HepG2 (cell line): ENCODE measurements around the gene KIFC1. TPM values are rescaled to one million over a fixed set of nuclear protein-coding genes. Genes with fewer than 3 reads are reported as not detected.

ENCODE experiments used
- FOXM1 ChIP-seq: sonication (generic); formaldehyde crosslinking; IDR thresholded peaks from 2 replicates; pipeline ENCODE4 v1.5.0; 2020; ENCODE audit warnings: missing genetic modification reagents
- HMG20A ChIP-seq: IDR thresholded peaks from 2 replicates; pipeline ENCODE4 v1.6.1; 2016; ENCODE audit warnings: borderline replicate concordance
- HNRNPK ChIP-seq: fragments of 200-400 bp; formaldehyde crosslinking; IDR thresholded peaks from 2 replicates; pipeline ENCODE4 v1.6.1; 2018; ENCODE audit warnings: low read length, low read depth, moderate library complexity, mild to moderate bottlenecking; ENCODE audit not compliant: poor library complexity, severe bottlenecking
- HNRNPLL ChIP-seq: fragments of 200-400 bp; formaldehyde crosslinking; IDR thresholded peaks from 2 replicates; pipeline ENCODE4 v1.6.1; 2017; ENCODE audit warnings: mild to moderate bottlenecking, low read depth, low read length; ENCODE audit not compliant: poor library complexity, severe bottlenecking
- JUNB ChIP-seq: sonication (generic); formaldehyde crosslinking; IDR thresholded peaks from 2 replicates; pipeline ENCODE4 v1.8.0; 2022; ENCODE audit warnings: missing genetic modification reagents, mild to moderate bottlenecking, borderline replicate concordance
- MTF2 ChIP-seq: sonication (generic); formaldehyde crosslinking; IDR thresholded peaks from 2 replicates; pipeline ENCODE4 v1.5.0; 2020; ENCODE audit warnings: missing genetic modification reagents, borderline replicate concordance
- NFE2 ChIP-seq: sonication (generic); formaldehyde crosslinking; IDR thresholded peaks from 2 replicates; pipeline ENCODE4 v1.4.0; 2020; ENCODE audit warnings: missing genetic modification reagents
- RBAK ChIP-seq: sonication (generic); formaldehyde crosslinking; IDR thresholded peaks from 2 replicates; pipeline ENCODE4 v1.5.1; 2020; ENCODE audit warnings: mild to moderate bottlenecking, missing genetic modification reagents
- ZFAT ChIP-seq: sonication (generic); formaldehyde crosslinking; conservative IDR thresholded peaks from 2 replicates; pipeline ENCODE4 v1.8.1; 2023; ENCODE audit warnings: missing genetic modification reagents, inconsistent platforms
- ZFY ChIP-seq: sonication (generic); formaldehyde crosslinking; IDR thresholded peaks from 2 replicates; pipeline ENCODE4 v1.4.0; 2020; ENCODE audit warnings: missing genetic modification reagents
- ZNF160 ChIP-seq: sonication (generic); formaldehyde crosslinking; IDR thresholded peaks from 2 replicates; pipeline ENCODE4 v1.8.0; 2022; ENCODE audit warnings: mild to moderate bottlenecking, inconsistent platforms, missing genetic modification reagents
- ZNF296 ChIP-seq: sonication (generic); formaldehyde crosslinking; conservative IDR thresholded peaks from 2 replicates; pipeline ENCODE4 v1.5.0; 2020; ENCODE audit warnings: mild to moderate bottlenecking, missing genetic modification reagents
- ZNF839 ChIP-seq: sonication (generic); formaldehyde crosslinking; IDR thresholded peaks from 2 replicates; pipeline ENCODE4 v1.4.0; 2020; ENCODE audit warnings: missing genetic modification reagents, mild to moderate bottlenecking, borderline replicate concordance
- ZSCAN22 ChIP-seq: sonication (generic); formaldehyde crosslinking; IDR thresholded peaks from 2 replicates; pipeline ENCODE4 v1.4.0; 2020; ENCODE audit warnings: mild to moderate bottlenecking, missing genetic modification reagents
- polyA plus RNA-seq, 8 experiments: library from polyadenylated mRNA; depleted of rRNA in 3 of 8; stranded (reverse) in 7 of 8; unstranded in 1 of 8; fragments of >200 nt; fragmentation: Illumina TruSeq in 4 of 8; extraction: Trizol in 4 of 8; gene quantifications; 2 replicates each; pipeline versions ENCODE4 v1.2.1 to v1.2.3, GENCODE V29; 2011 to 2016; ENCODE audit warnings: low read depth in 4 of 8, missing spikeins in 1 of 8, mixed read lengths in 1 of 8; ENCODE audit not compliant: insufficient read depth in 1 of 8
- total RNA-seq, 5 experiments: library from RNA; depleted of rRNA; stranded (reverse); fragments of >200 nt; fragmentation: Illumina TruSeq; extraction: Trizol; gene quantifications; 2 replicates each; pipeline ENCODE4 v1.2.3, GENCODE V29; 2016; ENCODE audit warnings: low read depth in 1 of 5
- TF ChIP-seq, protein P1 (sequence below): sonication (generic); formaldehyde crosslinking; IDR thresholded peaks from 2 replicates; pipeline ENCODE4 v1.9.0; 2021; ENCODE audit warnings: missing genetic modification reagents, mild to moderate bottlenecking, borderline replicate concordance
- TF ChIP-seq, protein P2 (sequence below): sonication (generic); formaldehyde crosslinking; IDR thresholded peaks from 2 replicates; pipeline ENCODE4 v1.5.1; 2020; ENCODE audit warnings: missing genetic modification reagents, mild to moderate bottlenecking, borderline replicate concordance
- TF ChIP-seq, protein P3 (sequence below): sonication (generic); formaldehyde crosslinking; IDR thresholded peaks from 2 replicates; pipeline ENCODE4 v1.4.0; 2020; ENCODE audit warnings: missing genetic modification reagents
- TF ChIP-seq, protein P4 (sequence below): sonication (generic); formaldehyde crosslinking; IDR thresholded peaks from 2 replicates; pipeline ENCODE4 v1.5.1; 2020; ENCODE audit warnings: missing genetic modification reagents, mild to moderate bottlenecking, borderline replicate concordance

The KIFC1 gene
- total and polyA plus RNA-seq, 2 of the 13 experiments (the other 11 are each of a cell fraction or from before 2014, with no cell fraction given), result 25.0 to 45.5 TPM

DNA sequence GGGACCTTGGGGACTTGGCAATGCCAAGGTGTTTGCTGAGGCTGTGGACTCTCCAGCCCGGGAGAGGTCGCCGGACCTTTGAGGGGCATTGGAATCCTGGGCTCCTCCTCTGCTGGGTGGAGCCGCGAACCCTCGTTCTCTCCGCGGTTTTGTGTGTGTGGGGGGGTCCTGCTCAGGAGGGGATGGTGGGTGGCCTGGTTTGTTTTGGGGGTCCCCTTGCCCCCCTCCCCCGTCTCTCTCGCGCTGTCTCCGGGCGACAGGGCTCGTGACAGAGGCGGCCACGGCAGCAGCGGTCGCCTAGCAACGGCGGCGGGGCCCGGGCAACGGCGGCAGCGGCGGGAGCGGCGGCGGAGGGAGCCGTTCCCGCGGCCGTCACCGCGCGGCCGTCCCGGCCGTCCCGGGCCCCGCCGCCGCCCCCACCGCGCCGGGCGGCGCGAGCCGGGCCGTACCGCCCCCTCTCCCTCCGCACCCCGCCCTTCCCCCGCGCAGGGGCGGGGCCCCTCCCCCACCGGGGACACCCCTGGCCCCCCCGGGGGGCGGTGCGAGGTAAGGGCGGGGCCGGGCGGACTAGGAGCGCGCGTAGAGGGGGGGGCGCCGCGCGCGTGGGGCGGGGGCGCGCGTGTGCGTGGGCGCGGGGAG, 36.1 kb downstream of the KIFC1 start (continued):
- TF ChIP-seq ZNF296 (CRISPR knock-in tag) (no peak), JUNB (CRISPR knock-in tag) (no peak), RBAK (CRISPR knock-in tag) (no peak), FOXM1 (CRISPR knock-in tag) (no peak), ZNF839 (CRISPR knock-in tag) (no peak), NFE2 (CRISPR knock-in tag) (no peak), ZSCAN22 (CRISPR knock-in tag) (no peak), ZFAT (CRISPR knock-in tag) (no peak), HMG20A (no peak), HNRNPK (no peak), ZNF160 (CRISPR knock-in tag) (no peak), MTF2 (CRISPR knock-in tag) (no peak), ZFY (CRISPR knock-in tag) (no peak), HNRNPLL (peak; percentile 55)
- TF ChIP-seq, protein P1, sequence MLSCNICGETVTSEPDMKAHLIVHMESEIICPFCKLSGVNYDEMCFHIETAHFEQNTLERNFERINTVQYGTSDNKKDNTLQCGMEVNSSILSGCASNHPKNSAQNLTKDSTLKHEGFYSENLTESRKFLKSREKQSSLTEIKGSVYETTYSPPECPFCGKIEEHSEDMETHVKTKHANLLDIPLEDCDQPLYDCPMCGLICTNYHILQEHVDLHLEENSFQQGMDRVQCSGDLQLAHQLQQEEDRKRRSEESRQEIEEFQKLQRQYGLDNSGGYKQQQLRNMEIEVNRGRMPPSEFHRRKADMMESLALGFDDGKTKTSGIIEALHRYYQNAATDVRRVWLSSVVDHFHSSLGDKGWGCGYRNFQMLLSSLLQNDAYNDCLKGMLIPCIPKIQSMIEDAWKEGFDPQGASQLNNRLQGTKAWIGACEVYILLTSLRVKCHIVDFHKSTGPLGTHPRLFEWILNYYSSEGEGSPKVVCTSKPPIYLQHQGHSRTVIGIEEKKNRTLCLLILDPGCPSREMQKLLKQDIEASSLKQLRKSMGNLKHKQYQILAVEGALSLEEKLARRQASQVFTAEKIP (CRISPR knock-in tag), result no peak
- TF ChIP-seq, protein P2, sequence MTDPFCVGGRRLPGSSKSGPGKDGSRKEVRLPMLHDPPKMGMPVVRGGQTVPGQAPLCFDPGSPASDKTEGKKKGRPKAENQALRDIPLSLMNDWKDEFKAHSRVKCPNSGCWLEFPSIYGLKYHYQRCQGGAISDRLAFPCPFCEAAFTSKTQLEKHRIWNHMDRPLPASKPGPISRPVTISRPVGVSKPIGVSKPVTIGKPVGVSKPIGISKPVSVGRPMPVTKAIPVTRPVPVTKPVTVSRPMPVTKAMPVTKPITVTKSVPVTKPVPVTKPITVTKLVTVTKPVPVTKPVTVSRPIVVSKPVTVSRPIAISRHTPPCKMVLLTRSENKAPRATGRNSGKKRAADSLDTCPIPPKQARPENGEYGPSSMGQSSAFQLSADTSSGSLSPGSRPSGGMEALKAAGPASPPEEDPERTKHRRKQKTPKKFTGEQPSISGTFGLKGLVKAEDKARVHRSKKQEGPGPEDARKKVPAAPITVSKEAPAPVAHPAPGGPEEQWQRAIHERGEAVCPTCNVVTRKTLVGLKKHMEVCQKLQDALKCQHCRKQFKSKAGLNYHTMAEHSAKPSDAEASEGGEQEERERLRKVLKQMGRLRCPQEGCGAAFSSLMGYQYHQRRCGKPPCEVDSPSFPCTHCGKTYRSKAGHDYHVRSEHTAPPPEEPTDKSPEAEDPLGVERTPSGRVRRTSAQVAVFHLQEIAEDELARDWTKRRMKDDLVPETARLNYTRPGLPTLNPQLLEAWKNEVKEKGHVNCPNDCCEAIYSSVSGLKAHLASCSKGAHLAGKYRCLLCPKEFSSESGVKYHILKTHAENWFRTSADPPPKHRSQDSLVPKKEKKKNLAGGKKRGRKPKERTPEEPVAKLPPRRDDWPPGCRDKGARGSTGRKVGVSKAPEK, result no peak
- TF ChIP-seq, protein P3, sequence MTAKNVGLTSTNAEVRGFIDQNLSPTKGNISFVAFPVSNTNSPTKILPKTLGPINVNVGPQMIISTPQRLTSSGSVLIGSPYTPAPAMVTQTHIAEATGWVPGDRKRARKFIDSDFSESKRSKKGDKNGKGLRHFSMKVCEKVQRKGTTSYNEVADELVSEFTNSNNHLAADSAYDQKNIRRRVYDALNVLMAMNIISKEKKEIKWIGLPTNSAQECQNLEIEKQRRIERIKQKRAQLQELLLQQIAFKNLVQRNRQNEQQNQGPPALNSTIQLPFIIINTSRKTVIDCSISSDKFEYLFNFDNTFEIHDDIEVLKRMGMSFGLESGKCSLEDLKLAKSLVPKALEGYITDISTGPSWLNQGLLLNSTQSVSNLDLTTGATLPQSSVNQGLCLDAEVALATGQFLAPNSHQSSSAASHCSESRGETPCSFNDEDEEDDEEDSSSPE, result no peak
- TF ChIP-seq, protein P4, sequence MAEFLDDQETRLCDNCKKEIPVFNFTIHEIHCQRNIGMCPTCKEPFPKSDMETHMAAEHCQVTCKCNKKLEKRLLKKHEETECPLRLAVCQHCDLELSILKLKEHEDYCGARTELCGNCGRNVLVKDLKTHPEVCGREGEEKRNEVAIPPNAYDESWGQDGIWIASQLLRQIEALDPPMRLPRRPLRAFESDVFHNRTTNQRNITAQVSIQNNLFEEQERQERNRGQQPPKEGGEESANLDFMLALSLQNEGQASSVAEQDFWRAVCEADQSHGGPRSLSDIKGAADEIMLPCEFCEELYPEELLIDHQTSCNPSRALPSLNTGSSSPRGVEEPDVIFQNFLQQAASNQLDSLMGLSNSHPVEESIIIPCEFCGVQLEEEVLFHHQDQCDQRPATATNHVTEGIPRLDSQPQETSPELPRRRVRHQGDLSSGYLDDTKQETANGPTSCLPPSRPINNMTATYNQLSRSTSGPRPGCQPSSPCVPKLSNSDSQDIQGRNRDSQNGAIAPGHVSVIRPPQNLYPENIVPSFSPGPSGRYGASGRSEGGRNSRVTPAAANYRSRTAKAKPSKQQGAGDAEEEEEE (CRISPR knock-in tag), result no peak
